PC-3 (cell line): Measurements from ENCODE around the gene TTC33.

Source experiments
- EZH2 ChIP-seq: fragments of 300-600 bp; sonication (generic); IDR thresholded peaks from one replicate; pipeline ENCODE4 v1.6.1; 2017; ENCODE audit warnings: antibody characterized with exemption, mild to moderate bottlenecking, low read length; ENCODE audit not compliant: unreplicated experiment
- TF ChIP-seq, protein P1 (sequence below): fragments of 300-600 bp; sonication (generic); conservative IDR thresholded peaks from 2 replicates; pipeline ENCODE4 v1.5.1; 2017; ENCODE audit warnings: antibody characterized with exemption, low read depth, mild to moderate bottlenecking, low read length

DNA sequence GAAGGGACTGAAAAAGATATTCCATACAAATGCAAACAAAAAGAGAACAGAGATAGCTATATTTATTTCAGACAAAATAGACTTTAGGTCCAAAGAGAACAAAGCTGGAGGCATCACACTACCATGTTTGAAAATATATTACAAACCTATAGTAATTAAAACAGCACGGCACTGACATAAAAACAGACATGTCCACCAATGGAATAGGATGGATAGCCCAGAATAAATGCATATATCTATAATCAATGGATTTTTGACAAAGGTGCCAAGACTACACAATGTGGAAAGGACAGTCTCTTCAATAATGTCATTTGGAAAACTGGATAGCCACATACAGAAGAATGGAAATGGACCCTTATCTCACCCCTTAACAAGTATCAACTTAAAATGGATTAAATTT lies 32.2 kb upstream of the TTC33 start:
- TF ChIP-seq, protein P1, sequence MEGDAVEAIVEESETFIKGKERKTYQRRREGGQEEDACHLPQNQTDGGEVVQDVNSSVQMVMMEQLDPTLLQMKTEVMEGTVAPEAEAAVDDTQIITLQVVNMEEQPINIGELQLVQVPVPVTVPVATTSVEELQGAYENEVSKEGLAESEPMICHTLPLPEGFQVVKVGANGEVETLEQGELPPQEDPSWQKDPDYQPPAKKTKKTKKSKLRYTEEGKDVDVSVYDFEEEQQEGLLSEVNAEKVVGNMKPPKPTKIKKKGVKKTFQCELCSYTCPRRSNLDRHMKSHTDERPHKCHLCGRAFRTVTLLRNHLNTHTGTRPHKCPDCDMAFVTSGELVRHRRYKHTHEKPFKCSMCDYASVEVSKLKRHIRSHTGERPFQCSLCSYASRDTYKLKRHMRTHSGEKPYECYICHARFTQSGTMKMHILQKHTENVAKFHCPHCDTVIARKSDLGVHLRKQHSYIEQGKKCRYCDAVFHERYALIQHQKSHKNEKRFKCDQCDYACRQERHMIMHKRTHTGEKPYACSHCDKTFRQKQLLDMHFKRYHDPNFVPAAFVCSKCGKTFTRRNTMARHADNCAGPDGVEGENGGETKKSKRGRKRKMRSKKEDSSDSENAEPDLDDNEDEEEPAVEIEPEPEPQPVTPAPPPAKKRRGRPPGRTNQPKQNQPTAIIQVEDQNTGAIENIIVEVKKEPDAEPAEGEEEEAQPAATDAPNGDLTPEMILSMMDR: no peak
- TF ChIP-seq EZH2: no peak
